Mesenchymal stem cell (in vitro differentiated cells and primary cell): ENCODE measurements around the gene RASA3.

Experiments used
- DNase-seq: peaks from one replicate; pipeline ENCODE4 v3.0.0-alpha.2; 2013
- H2AFZ ChIP-seq: one replicate; pipeline ENCODE4 v1.6.1; 2013; ENCODE audit warnings: low read depth, mild to moderate bottlenecking, control low read depth, inconsistent platforms, low read length, moderate library complexity
- H2AK5ac ChIP-seq: 2 replicates; pipeline ENCODE4 v1.6.1; 2013; ENCODE audit warnings: low read length, moderate library complexity, mild to moderate bottlenecking, inconsistent platforms; ENCODE audit not compliant: severe bottlenecking
- H2BK120ac ChIP-seq: one replicate; pipeline ENCODE4 v1.6.1; 2013; ENCODE audit warnings: low read depth, mild to moderate bottlenecking, inconsistent platforms, low read length, moderate library complexity
- H2BK12ac ChIP-seq, 2 experiments: one replicate each; pipeline ENCODE4 v1.6.1; 2013; ENCODE audit warnings: inconsistent platforms in 2 of 2, low read length in 2 of 2, mild to moderate bottlenecking in 2 of 2, moderate library complexity in 2 of 2, control low read depth in 1 of 2
- H2BK15ac ChIP-seq: one replicate; pipeline ENCODE4 v1.6.1; 2013; ENCODE audit warnings: mild to moderate bottlenecking, low read depth, inconsistent platforms; ENCODE audit not compliant: poor library complexity, severe bottlenecking
- H2BK5ac ChIP-seq: 2 replicates; pipeline ENCODE4 v1.6.1; 2013; ENCODE audit warnings: low read depth, mild to moderate bottlenecking, low read length, control low read depth, inconsistent platforms; ENCODE audit not compliant: poor library complexity, severe bottlenecking
- H3K14ac ChIP-seq, 2 experiments: one replicate each; pipeline ENCODE4 v1.6.1; 2013; ENCODE audit warnings: inconsistent platforms in 2 of 2, low read length in 2 of 2, control low read depth in 1 of 2, mild to moderate bottlenecking in 1 of 2, moderate library complexity in 1 of 2
- H3K18ac ChIP-seq, 2 experiments: one replicate each; pipeline ENCODE4 v1.6.1; 2013; ENCODE audit warnings: inconsistent platforms in 2 of 2, low read length in 2 of 2, control low read depth in 1 of 2, low read depth in 1 of 2, mild to moderate bottlenecking in 1 of 2
- H3K23ac ChIP-seq, 2 experiments: one replicate each; pipeline ENCODE4 v1.6.1; 2013; ENCODE audit warnings: inconsistent platforms in 2 of 2, low read length in 2 of 2, mild to moderate bottlenecking in 2 of 2, moderate library complexity in 2 of 2, control low read depth in 1 of 2
- H3K27ac ChIP-seq: 2 replicates; pipeline ENCODE4 v1.5.1; 2013; ENCODE audit warnings: mild to moderate bottlenecking, moderate library complexity, low read length, control low read depth, inconsistent platforms; ENCODE audit not compliant: poor library complexity, severe bottlenecking
- H3K27me3 ChIP-seq, 2 experiments: 2 replicates each; pipeline versions ENCODE4 v1.6.1 to v1.7.0; 2013; ENCODE audit warnings: low read length in 2 of 2, mild to moderate bottlenecking in 2 of 2, moderate library complexity in 2 of 2, control low read depth in 1 of 2, inconsistent platforms in 1 of 2; ENCODE audit not compliant: control insufficient read depth in 1 of 2, insufficient read depth in 1 of 2
- H3K36me3 ChIP-seq, 2 experiments: 2 replicates each; pipeline versions ENCODE4 v1.6.1 to v1.7.0; 2013; ENCODE audit warnings: low read length in 2 of 2, control low read depth in 1 of 2, inconsistent platforms in 1 of 2, low read depth in 1 of 2, mild to moderate bottlenecking in 1 of 2; ENCODE audit not compliant: insufficient read depth in 2 of 2, control insufficient read depth in 1 of 2
- H3K4ac ChIP-seq, 2 experiments: one replicate each; pipeline ENCODE4 v1.6.1; 2013; ENCODE audit warnings: inconsistent platforms in 2 of 2, low read length in 2 of 2, mild to moderate bottlenecking in 2 of 2, moderate library complexity in 2 of 2, control low read depth in 1 of 2, low read depth in 1 of 2
- H3K4me1 ChIP-seq: 2 replicates; pipeline ENCODE4 v1.6.1; 2013; ENCODE audit warnings: low read depth, low read length, control low read depth; ENCODE audit not compliant: control insufficient read depth, insufficient read depth
- H3K4me2 ChIP-seq: 2 replicates; pipeline ENCODE4 v1.6.1; 2013; ENCODE audit warnings: low read length, mild to moderate bottlenecking, inconsistent platforms; ENCODE audit not compliant: poor library complexity, severe bottlenecking
- H3K4me3 ChIP-seq, 2 experiments: 2 replicates each; pipeline versions ENCODE4 v1.5.1 to v1.7.0; 2013; ENCODE audit warnings: low read length in 2 of 2, mild to moderate bottlenecking in 2 of 2, control low read depth in 1 of 2, low read depth in 1 of 2; ENCODE audit not compliant: insufficient read depth in 1 of 2
- H3K79me1 ChIP-seq: replicated peaks from 2 replicates; pipeline ENCODE4 v1.6.1; 2013; ENCODE audit warnings: mild to moderate bottlenecking, control low read depth, low read length, inconsistent platforms; ENCODE audit not compliant: poor library complexity, severe bottlenecking
- H3K9ac ChIP-seq: 2 replicates; pipeline ENCODE4 v1.7.0; 2013; ENCODE audit warnings: mild to moderate bottlenecking, low read length, moderate library complexity
- H3K9me3 ChIP-seq: 2 replicates; pipeline ENCODE4 v1.7.0; 2013; ENCODE audit warnings: mild to moderate bottlenecking, low read length; ENCODE audit not compliant: control insufficient read depth
- H4K8ac ChIP-seq: one replicate; pipeline ENCODE4 v1.6.1; 2013; ENCODE audit warnings: inconsistent platforms, mild to moderate bottlenecking, low read length, moderate library complexity
- H4K91ac ChIP-seq: one replicate; pipeline ENCODE4 v1.6.1; 2013; ENCODE audit warnings: mild to moderate bottlenecking, low read length, inconsistent platforms
- WGBS: methylation state at CpG from one replicate; pipeline ENCODE4 v1.1.7; 2013; ENCODE audit warnings: mixed read lengths; 5-methylcytosine and 5-hydroxymethylcytosine counted together

The RASA3 gene

DNA sequence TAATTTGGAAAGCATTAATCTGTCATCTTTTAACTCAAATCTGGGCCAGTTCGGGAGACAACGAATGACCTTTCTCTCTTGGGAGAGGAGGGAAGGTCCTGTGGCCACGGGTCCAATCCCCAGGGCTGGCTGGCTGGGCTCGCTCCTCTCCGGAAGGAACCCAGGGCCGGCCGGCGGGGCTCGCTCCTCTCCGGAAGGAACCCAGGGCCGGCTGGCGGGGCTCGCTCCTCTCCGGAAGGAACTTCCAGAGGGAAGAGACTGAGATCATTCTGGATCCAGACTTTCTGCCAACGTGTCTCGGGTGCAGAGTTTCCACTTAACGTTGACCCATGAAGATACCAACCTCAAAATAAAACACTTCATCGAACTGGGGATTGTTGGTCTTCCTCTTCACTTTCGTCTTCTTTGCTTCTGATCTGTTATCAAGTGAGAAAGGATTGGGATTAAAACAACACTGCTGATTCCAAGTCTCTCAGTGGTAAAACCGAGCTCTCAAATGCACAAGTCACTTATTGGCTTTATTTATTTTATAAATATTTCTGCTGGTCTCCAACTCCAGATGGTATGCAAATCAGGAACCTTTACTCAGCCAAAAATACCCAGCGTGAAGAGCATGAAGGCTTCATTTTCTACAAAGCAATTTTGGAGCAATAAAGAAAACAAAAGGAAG is 105.2 kb downstream of the RASA3 start:
- Histone ChIP-seq H4K91ac (no peak overlapping the region), H3K9ac (peak overlapping the region; percentile 78), H2AFZ (no peak overlapping the region), H2AK5ac (peak overlapping the region; percentile 97), H3K14ac (no peak overlapping the region), H2BK5ac (no peak overlapping the region), H3K4me3 (peak overlapping the region in 1 of 2 experiments; percentile 12), H3K27ac (peak overlapping the region; percentile 89), H3K79me1 (peaks cover 13% of the 10 kb centered on the region), H3K4ac (no peak overlapping the region), H3K18ac (no peak overlapping the region), H4K8ac (no peak overlapping the region), H3K23ac (no peak overlapping the region), H3K9me3 (no peaks in the 10 kb centered on the region), H3K4me2 (no peak overlapping the region), H3K36me3 (peaks cover 65 to 73% of the 10 kb centered on the region in 2 experiments), H3K27me3 (no peaks in the 10 kb centered on the region), H2BK120ac (no peak overlapping the region), H2BK12ac (no peak overlapping the region), H3K4me1 (peaks cover 69% of the 10 kb centered on the region), H2BK15ac (no peak overlapping the region)
- DNase-seq, result no peak
- WGBS, result 82% methylated on average over 17 of the region's 21 CpGs

DNA sequence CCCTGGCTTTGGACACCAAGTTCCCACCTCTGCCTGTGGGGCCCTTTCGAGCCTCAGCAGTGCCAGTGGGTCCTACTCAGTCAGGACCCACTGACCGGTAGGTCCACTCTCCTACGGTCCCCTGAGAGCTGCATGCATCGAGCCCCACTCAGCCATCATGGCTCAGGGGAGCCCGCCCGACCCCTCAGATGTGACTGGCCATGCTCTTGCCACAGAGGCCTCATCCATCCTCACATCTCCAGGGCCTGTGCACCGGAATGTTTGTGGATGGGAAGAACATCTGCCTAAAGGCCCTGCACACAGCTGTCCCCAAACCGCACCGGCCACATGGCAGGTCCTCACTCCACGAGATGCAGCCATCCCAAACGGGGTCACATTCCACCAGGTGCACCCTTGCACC is 105.9 kb downstream of the RASA3 start:
- peak overlapping the region; percentile 78 for H3K9ac ChIP-seq
- no peak overlapping the region for H4K91ac ChIP-seq

DNA sequence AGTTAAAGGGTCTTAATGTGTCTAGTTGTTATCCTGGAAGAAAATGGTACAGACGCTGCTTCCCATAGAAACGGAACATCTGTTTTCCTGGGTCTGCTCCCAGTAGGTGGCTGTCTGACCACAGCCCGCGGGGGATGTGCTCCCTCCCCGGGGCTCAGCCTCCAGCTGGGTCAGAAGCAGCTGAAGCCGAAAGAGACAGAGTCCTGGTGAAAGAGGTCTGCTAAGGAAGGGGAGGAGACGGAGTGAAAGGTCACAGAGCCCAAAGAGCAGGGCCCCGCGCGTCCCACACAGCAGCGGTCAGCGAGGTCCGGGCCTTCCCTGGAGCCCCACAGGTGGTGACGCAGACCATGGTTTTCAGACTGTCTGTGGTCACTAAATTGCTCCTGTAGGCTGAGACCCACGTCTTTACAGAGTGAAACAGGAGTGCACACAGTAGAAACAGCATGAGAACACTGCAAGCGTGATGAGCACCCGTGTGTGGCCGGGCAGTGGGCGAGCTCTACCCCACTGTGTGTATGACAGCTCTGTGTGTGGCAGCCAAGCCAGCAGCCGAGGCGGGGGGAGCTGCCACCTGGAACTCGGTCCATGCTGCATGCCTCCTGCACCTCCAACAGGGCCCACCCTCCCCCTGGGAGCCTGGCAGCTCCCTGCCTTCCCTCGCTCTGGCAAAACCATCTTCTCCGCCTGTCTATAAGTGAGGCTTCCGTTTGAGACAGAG is 106.5 kb downstream of the RASA3 start:
- Histone ChIP-seq H4K91ac (peak overlapping the region; percentile 6), H2BK12ac (peak overlapping the region in 1 of 2 experiments; percentile 69), H3K79me1 (peaks cover 15% of the 10 kb centered on the region), H3K27ac (peak overlapping the region; percentile 89), H4K8ac (peak overlapping the region; percentile 10), H2AK5ac (peak overlapping the region; percentile 28), H2BK15ac (no peak overlapping the region), H3K4me1 (peaks cover 63% of the 10 kb centered on the region), H3K9me3 (no peaks in the 10 kb centered on the region), H3K4me3 (no peak overlapping the region), H2BK5ac (no peak overlapping the region), H3K9ac (peak overlapping the region; percentile 78), H3K4ac (peak overlapping the region in 1 of 2 experiments; percentile 21), H3K14ac (peak overlapping the region in 1 of 2 experiments; percentile 71), H3K18ac (peak overlapping the region in 1 of 2 experiments; percentile 61), H3K4me2 (peak overlapping the region; percentile 44), H2BK120ac (no peak overlapping the region), H3K36me3 (peaks cover 72 to 78% of the 10 kb centered on the region in 2 experiments), H3K23ac (no peak overlapping the region), H3K27me3 (no peaks in the 10 kb centered on the region), H2AFZ (no peak overlapping the region)
- 56% methylated on average over 25 of the region's 25 CpGs for WGBS
- DNase-seq, result peak; percentile 82

More for the DNA sequence above, 105.9 kb downstream of the RASA3 start:
- H2AK5ac ChIP-seq, result peak overlapping the region; percentile 28
- H3K23ac ChIP-seq, result no peak overlapping the region
- no peak overlapping the region for H4K8ac ChIP-seq
- no peak for DNase-seq
- no peaks in the 10 kb centered on the region for H3K27me3 ChIP-seq
- no peaks in the 10 kb centered on the region for H3K9me3 ChIP-seq
- H3K4ac ChIP-seq, result no peak overlapping the region
- H3K18ac ChIP-seq, result peak overlapping the region in 1 of 2 experiments; percentile 61
- H3K79me1 ChIP-seq, result peaks cover 15% of the 10 kb centered on the region
- peak overlapping the region; percentile 44 for H3K4me2 ChIP-seq
- H3K14ac ChIP-seq, result no peak overlapping the region
- H2BK15ac ChIP-seq, result no peak overlapping the region
- 96% methylated on average over 11 of the region's 11 CpGs for WGBS
- peak overlapping the region; percentile 89 for H3K27ac ChIP-seq
- peaks cover 70% of the 10 kb centered on the region for H3K4me1 ChIP-seq
- no peak overlapping the region for H2BK120ac ChIP-seq
- peak overlapping the region; percentile 11 for H2BK5ac ChIP-seq
- H2AFZ ChIP-seq, result no peak overlapping the region
- H3K36me3 ChIP-seq, result peaks cover 72 to 78% of the 10 kb centered on the region in 2 experiments
- H2BK12ac ChIP-seq, result peak overlapping the region in 1 of 2 experiments; percentile 69
- H3K4me3 ChIP-seq, result peak overlapping the region in 1 of 2 experiments; percentile 12

GRCh38 chr13:114025405-114025713 is 107.1 kb downstream of the RASA3 start:
- H2BK120ac ChIP-seq, result no peak overlapping the region
- H3K4ac ChIP-seq, result no peak overlapping the region
- H3K4me2 ChIP-seq, result no peak overlapping the region
- H3K4me1 ChIP-seq, result peaks cover 58% of the 10 kb centered on the region
- H2AFZ ChIP-seq, result no peak overlapping the region
- H3K4me3 ChIP-seq, result no peak overlapping the region
- H3K27ac ChIP-seq, result peak overlapping the region; percentile 69
- no peak overlapping the region for H4K8ac ChIP-seq
- peak overlapping the region; percentile 78 for H3K9ac ChIP-seq
- peaks cover 72 to 78% of the 10 kb centered on the region in 2 experiments for H3K36me3 ChIP-seq
- no peaks in the 10 kb centered on the region for H3K27me3 ChIP-seq
- no peak overlapping the region for H2BK12ac ChIP-seq
- H3K9me3 ChIP-seq, result no peaks in the 10 kb centered on the region
- no peak overlapping the region for H4K91ac ChIP-seq
- H2BK5ac ChIP-seq, result no peak overlapping the region
- peaks cover 15% of the 10 kb centered on the region for H3K79me1 ChIP-seq
- H2AK5ac ChIP-seq, result peak overlapping the region; percentile 87
- no peak overlapping the region for H3K18ac ChIP-seq
- H3K14ac ChIP-seq, result no peak overlapping the region
- H2BK15ac ChIP-seq, result no peak overlapping the region
- no peak for DNase-seq
- WGBS, result 81% methylated on average over 3 of the region's 4 CpGs
- no peak overlapping the region for H3K23ac ChIP-seq
